ENCODE data around the gene HSPA9. TPM values are rescaled to one million over a fixed set of nuclear protein-coding genes. Genes with fewer than 3 reads are reported as not detected.
A peak's percentile ranks its signal among the peaks of the same experiment; 100 is the strongest.

HSPA9 gene
- total RNA-seq, 1 donor from 2014 or later: 197 TPM

GRCh38 chr5:138615461-138615860 lies 40.3 kb upstream of the HSPA9 start:
- H3K27ac Mint-ChIP-seq (ENCODE audit: unreplicated experiment): no peak overlapping the region
- peaks cover 29% of the 10 kb centered on the region for H3K27me3 Mint-ChIP-seq (ENCODE audit: unreplicated experiment)
- H3K9me3 Mint-ChIP-seq (ENCODE audit: unreplicated experiment): no peaks in the 10 kb centered on the region
- no peak for TF ChIP-seq CTCF (IDR thresholded peaks at IDR 0.05)
- DNase-seq (ENCODE audit: extremely low spot score, unreplicated experiment): no peak
- peaks cover 13% of the 10 kb centered on the region for H3K4me1 Mint-ChIP-seq (ENCODE audit: unreplicated experiment)
- no peaks in the 10 kb centered on the region for H3K36me3 Mint-ChIP-seq (ENCODE audit: unreplicated experiment)
- no peak overlapping the region for H3K4me3 Mint-ChIP-seq (ENCODE audit: unreplicated experiment)

DNA sequence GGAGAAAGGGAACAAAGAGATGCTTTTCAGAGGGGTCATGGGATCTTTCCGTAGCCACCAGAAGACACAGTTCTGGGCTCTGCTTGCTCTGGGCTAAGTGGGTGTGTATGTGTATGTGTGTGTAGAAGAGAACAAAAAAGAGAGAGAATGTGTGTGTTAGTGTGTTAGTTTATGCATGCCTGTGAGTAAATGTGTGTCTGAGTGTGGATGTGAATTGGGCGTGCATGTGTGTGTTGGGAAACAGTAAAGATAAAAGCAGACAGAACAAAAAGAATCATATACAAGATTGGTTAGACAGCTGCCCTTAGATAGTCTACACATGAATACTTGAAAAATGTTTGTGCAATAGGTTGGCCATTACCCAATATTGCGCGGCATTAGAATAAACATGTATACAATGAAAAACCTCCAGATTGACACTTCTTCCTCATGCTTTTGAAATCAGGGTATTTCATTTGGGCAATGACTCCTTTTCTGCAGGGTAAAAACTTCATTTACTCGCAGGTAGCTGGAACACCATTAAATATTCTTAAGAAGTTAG lies 36.5 kb upstream of the HSPA9 start:
- Mint-ChIP-seq H3K4me1 (ENCODE audit: unreplicated experiment) (peaks cover 29% of the 10 kb centered on the region), H3K9me3 (ENCODE audit: unreplicated experiment) (no peaks in the 10 kb centered on the region), H3K27ac (ENCODE audit: unreplicated experiment) (no peak overlapping the region), H3K36me3 (ENCODE audit: unreplicated experiment) (no peaks in the 10 kb centered on the region), H3K4me3 (ENCODE audit: unreplicated experiment) (no peak overlapping the region), H3K27me3 (ENCODE audit: unreplicated experiment) (peaks cover 29% of the 10 kb centered on the region)
- no peak for TF ChIP-seq CTCF (IDR thresholded peaks at IDR 0.05)
- DNase-seq (ENCODE audit: extremely low spot score, unreplicated experiment): no peak

- H3K36me3 Mint-ChIP-seq (ENCODE audit: unreplicated experiment): no peaks in the 10 kb centered on the region
- no peak for TF ChIP-seq CTCF (IDR thresholded peaks at IDR 0.05)
- no peaks in the 10 kb centered on the region for H3K9me3 Mint-ChIP-seq (ENCODE audit: unreplicated experiment)
- H3K27me3 Mint-ChIP-seq (ENCODE audit: unreplicated experiment): peaks cover 24% of the 10 kb centered on the region
- peaks cover 29% of the 10 kb centered on the region for H3K4me1 Mint-ChIP-seq (ENCODE audit: unreplicated experiment)
- DNase-seq (ENCODE audit: extremely low spot score, unreplicated experiment): no peak
- no peak overlapping the region for H3K27ac Mint-ChIP-seq (ENCODE audit: unreplicated experiment)
- H3K4me3 Mint-ChIP-seq (ENCODE audit: unreplicated experiment): no peak overlapping the region
These were observed 35.9 kb upstream of the HSPA9 start for GRCh38 chr5:138610918-138611677.

GRCh38 chr5:138610415-138610917 lies 35.3 kb upstream of the HSPA9 start:
- no peak for DNase-seq (ENCODE audit: extremely low spot score, unreplicated experiment)
- peaks cover 29% of the 10 kb centered on the region for H3K4me1 Mint-ChIP-seq (ENCODE audit: unreplicated experiment)
- H3K4me3 Mint-ChIP-seq (ENCODE audit: unreplicated experiment): no peak overlapping the region
- H3K9me3 Mint-ChIP-seq (ENCODE audit: unreplicated experiment): no peaks in the 10 kb centered on the region
- no peak overlapping the region for H3K27ac Mint-ChIP-seq (ENCODE audit: unreplicated experiment)
- peaks cover 21% of the 10 kb centered on the region for H3K27me3 Mint-ChIP-seq (ENCODE audit: unreplicated experiment)
- no peaks in the 10 kb centered on the region for H3K36me3 Mint-ChIP-seq (ENCODE audit: unreplicated experiment)
- TF ChIP-seq CTCF (IDR thresholded peaks at IDR 0.05): peak; percentile 12

GRCh38 chr5:138606378-138607064 lies 31.3 kb upstream of the HSPA9 start:
- H3K27ac Mint-ChIP-seq (ENCODE audit: unreplicated experiment): no peak overlapping the region
- no peaks in the 10 kb centered on the region for H3K36me3 Mint-ChIP-seq (ENCODE audit: unreplicated experiment)
- peaks cover 34% of the 10 kb centered on the region for H3K4me1 Mint-ChIP-seq (ENCODE audit: unreplicated experiment)

More at GRCh38 chr5:138606378-138607064, 31.3 kb upstream of the HSPA9 start:
- no peak for DNase-seq (ENCODE audit: extremely low spot score, unreplicated experiment)
- H3K4me3 Mint-ChIP-seq (ENCODE audit: unreplicated experiment): no peak overlapping the region
- no peak for TF ChIP-seq CTCF (IDR thresholded peaks at IDR 0.05)
- no peaks in the 10 kb centered on the region for H3K9me3 Mint-ChIP-seq (ENCODE audit: unreplicated experiment)
- H3K27me3 Mint-ChIP-seq (ENCODE audit: unreplicated experiment): peaks cover 1% of the 10 kb centered on the region

Data from osteocyte (in vitro differentiated cells).